NCI-H1092 treated with DMSO at 0.1 percent for 48 hours (cell line): ENCODE measurements around the gene B4GALT6.

Experiments
- DNase-seq: peaks from one replicate; lab custom pipeline; 2025; lab: John Stamatoyannopoulos, UW

B4GALT6 gene

GRCh38 chr18:31633392-31634330, 50.7 kb downstream of the B4GALT6 start:
- no peak for DNase-seq

DNA sequence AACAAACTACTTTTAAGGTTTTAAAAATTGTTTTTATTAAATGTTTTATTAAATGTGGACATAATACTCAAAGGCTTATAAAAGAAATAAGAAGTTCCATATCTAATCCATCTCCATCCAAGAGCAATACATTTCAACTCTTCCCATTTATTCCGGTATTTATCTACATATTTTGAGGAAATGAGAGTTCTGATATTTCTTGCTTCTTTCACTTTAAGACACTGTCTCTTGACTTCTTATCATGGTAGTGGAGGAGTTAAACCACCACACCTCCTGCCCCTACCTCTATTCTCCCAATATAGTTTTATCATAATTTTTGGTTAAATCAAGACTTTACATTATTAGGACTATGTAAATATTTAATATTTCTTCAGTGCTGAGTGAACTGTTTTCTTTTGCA, 52.0 kb downstream of the B4GALT6 start:
- DNase-seq: no peak

DNA sequence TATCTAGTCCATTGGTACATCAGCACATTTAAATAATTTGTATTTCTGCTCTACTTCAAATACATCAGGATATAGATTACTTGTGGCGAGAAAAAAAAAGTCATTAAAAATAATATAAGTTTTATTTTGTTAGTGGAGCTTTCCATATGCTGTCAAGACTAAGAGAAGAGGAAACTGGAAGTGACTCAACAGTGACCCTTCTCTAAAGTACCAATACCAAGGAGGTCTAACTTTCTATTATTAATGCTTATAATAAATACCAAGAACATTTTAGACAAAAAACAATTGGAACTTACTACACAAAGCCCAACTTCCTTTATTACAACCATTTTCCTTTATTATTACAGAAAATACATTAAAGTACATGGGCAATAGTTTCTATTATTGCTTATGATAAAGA, 52.9 kb downstream of the B4GALT6 start:
- no peak for DNase-seq

GRCh38 chr18:31630549-31630948, 53.8 kb downstream of the B4GALT6 start:
- no peak for DNase-seq

DNA sequence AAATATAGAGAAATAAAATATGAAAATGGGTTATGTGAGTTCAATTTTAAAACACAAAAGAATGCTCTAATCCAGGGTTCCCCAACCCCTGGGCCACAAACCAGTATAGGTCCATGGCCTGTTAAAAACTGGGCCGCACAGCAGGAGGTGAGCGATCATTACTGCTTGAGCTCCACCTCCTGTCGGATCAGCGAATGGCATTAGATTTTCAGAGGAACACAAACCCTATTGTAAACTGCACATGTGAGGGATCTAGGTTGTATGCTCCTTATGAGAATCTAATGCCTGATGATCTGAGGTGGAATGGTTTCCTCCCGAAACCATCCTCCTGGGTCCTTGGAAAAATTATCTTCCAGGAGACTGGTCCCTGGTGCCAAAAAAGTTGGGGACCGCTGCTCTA, 58.0 kb downstream of the B4GALT6 start:
- DNase-seq: no peak

GRCh38 chr18:31624892-31625640, 59.3 kb downstream of the B4GALT6 start:
- no peak for DNase-seq

- no peak for DNase-seq
Measured at GRCh38 chr18:31619291-31619690, 65.1 kb downstream of the B4GALT6 start.

DNA sequence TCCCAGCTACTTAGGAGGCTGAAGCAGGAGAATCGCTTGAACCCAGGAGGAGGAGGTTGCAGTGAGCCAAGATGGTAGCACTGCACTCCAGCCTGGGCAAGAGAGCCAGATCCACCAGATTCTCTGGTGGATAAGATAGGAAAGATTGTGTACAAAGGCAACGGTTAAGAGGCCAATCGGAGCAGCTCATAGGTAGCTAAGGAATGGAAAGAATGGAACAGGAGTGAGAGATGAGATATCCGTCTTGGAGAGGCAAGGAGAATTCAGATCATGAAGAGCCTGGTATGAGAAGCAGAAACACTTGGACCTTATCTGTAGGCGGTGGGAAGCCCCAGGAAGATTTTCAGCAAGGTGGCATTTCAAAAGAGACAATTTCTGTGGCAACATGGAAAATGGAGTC, 65.6 kb downstream of the B4GALT6 start:
- DNase-seq: no peak

DNA sequence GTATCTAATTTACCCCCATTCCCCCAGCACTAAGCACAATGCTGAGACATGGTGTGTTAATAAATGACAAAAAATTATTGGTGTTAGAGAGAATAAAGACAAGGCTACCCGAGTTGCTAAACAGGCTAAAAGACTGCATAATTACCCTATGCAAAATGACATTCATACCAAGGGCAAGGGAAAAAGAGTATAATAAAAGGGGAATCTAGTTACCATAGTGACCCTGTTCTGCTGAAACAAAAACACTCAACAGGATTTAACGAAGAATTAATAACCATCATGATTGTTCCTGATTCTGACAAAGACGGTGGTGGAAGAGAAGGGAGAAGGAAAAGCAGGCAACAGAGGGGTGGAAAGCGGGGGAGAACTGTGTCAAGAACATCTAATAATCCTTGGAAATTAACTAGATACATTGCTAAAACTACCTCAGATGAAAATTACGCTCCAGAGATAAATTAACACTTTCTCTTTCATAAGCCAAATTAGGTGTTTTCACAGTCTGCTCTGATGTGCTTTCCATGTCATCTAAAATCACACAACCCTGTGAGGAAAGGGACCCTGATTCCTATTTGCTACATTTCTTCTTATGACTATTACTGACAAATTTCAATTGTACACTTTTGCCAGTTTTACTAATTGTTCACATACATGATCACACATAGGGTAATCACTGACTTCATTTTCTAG, 67.2 kb downstream of the B4GALT6 start:
- no peak for DNase-seq

DNA sequence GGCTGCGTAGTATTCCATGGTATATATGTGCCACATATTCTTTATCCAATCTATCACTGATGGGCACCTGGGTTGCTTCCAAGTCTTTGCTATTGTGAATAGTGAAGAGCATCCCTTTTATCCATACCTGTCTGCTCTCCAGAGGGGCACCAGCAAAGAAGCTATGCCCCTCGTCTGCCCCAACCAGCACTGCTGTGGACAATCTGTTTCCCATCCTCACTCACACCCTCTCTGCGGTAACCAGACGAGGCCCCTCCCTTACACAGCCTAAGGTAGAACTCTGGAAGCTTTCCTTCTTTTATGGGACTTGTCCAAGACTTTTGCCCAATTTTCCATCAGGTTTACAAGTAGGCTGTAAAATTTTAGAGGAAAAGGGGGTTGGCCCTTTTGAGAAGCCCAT, 67.8 kb downstream of the B4GALT6 start:
- no peak for DNase-seq

- no peak for DNase-seq
Measured at GRCh38 chr18:31614044-31614443, 70.3 kb downstream of the B4GALT6 start.

DNA sequence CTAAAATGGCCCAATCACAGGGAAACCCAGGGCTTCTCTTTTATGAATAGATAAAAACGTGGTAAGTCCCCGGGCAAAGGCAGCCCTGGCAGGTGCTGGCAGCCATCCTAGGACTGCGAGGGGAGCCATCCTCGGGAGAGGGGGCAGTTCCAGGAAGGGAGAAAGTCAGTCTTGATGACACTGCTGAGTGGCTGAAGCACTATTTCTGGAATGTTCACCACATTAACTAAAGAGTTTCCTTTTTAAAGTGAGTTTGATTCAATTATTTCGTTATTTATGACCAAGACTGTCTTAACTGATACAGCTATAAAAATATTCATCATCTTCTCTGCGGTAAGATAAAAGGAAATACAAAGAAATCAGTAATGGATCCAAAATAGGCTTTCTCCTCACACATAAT, 72.3 kb downstream of the B4GALT6 start:
- peak; percentile 5 for DNase-seq

GRCh38 chr18:31611511-31611910, 72.9 kb downstream of the B4GALT6 start:
- no peak for DNase-seq

- DNase-seq: peak; percentile 12
Measured at GRCh38 chr18:31610286-31611205, 73.8 kb downstream of the B4GALT6 start.

- no peak for DNase-seq
Measured at GRCh38 chr18:31609886-31610285, 74.5 kb downstream of the B4GALT6 start.

DNA sequence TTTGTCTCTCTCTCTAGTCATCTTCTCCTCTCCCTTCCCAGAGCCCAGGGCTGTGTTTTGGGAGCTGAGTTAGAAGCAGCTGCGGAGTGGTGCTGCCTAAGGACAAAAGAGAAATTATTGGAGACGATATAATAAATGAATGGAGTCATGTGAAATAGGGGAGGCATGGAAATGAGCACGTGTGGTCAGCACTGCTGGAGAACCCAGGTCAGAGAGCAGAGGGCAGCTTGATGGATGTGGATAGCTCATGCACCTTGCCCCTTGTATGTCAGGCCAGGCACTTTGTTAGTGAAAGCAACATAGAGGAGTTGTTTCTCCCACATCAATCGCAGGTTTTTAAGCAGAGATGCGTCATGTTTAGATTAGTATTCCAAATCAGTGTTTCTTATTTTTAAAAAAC, 77.0 kb downstream of the B4GALT6 start:
- no peak for DNase-seq

DNA sequence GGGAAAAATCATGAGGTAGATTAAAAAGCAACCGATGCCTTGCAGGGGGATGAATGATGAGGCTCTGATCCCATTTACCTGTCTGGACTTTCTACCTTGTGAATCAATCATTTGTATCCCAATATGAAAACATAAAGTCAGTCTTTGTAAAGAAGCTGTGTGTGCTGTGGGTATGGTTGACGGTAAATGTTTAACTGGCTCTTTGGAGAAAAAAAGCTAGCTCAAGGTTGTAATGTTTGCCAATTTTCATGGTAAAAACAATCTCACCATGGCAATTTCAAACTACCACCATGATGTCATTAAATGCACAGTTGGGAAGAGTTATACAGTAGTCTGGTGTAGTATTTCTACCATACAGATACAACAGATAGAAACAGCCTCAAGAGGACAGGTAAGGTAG, 78.1 kb downstream of the B4GALT6 start:
- no peak for DNase-seq

DNA sequence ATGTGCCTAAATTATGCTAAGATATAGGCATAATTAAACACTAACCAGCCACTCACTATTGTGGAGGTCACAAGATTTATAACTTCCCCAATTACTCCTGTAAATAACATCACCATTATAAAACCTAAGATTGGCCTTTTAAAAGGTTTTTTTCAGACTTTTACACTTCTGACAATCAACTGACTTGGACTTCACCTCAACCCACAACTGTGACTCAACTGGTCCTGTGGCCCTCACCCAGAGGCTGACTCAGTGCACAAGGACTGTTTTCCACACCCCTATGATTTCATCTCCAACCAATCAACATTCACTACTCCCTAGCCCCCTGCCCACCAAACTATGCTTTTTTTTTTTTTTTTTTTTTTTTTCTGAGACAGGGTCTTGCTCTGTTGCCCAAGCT, 81.1 kb downstream of the B4GALT6 start:
- no peak for DNase-seq

GRCh38 chr18:31598021-31598805, 86.2 kb downstream of the B4GALT6 start:
- no peak for DNase-seq

DNA sequence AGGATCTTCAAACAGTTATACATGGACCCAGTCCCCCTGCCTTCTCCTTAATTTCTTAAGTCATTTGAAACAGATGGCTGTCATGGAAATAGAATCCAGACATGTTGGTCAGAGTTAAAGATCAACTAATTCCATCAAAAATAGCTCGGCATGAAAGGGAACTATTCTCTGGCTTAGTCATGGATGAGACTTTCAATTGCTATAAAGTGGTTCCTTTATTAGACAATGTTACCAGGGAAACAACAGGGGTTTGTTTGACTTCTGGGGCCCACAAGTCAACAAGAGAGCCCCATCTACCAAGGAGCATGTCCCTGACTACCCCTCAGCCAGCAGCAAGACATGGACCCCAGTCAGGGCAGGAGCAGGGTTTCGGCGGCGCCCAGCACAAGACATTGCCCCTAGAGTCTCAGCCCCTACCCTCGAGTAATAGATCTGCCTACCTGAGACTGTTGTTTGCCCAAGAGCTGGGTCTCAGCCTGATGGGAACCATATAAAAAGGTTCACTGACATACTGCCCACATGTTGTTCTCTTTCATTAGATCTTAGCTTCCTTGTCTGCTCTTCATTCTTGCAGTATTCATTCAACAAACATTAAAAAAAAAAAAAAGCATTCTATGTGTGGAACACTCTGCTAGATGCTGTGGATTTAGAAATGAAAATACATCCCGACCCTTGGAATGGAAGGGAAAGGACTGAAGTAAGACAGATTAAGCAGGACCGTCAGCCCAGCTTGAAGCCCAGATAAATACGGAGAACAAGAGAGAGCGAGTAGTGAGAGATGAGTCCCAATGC, 88.1 kb downstream of the B4GALT6 start:
- no peak for DNase-seq
